B cell (primary cell): ENCODE results near the gene RBM6.

Experiments
- CTCF ChIP-seq: fragments of 200-600 bp; IDR thresholded peaks from one replicate; pipeline ENCODE4 v1.8.0; 2022; ENCODE audit warnings: antibody characterized with exemption, mild to moderate bottlenecking
- EZH2 ChIP-seq: IDR thresholded peaks from 2 replicates; pipeline ENCODE4 v1.6.1; 2012; ENCODE audit warnings: borderline replicate concordance, low read depth, mild to moderate bottlenecking, moderate library complexity, low read length; ENCODE audit not compliant: insufficient read depth, poor library complexity, severe bottlenecking

DNA sequence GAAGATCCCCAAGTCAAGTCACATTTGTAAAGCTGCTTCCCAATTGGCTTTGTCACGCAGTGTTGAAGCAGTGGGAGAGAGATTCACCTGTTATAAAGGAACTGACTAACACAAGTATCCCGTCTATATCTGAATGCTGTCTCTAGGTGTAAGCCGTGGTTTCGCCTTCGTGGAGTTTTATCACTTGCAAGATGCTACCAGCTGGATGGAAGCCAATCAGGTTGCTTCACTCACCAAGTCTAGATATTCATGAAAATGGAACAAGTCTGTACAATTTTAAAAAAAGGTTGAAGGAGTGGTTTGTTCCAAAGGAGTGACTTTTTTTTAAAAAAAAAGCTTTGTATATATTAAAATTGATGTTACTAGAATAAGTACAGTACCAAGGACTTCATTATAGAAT is 160.4 kb downstream of the RBM6 start:
- TF ChIP-seq CTCF (no peak), EZH2 (no peak)
